IPS-20b (cell line): ENCODE data around the gene SNX3.

Source experiments
- H3K27ac ChIP-seq: one replicate; pipeline ENCODE4 v1.5.1; 2013; ENCODE audit warnings: low read length
- H3K27me3 ChIP-seq: 2 replicates; pipeline ENCODE4 v1.6.1; 2013; ENCODE audit warnings: mild to moderate bottlenecking, low read length, inconsistent platforms; ENCODE audit not compliant: insufficient read depth
- H3K36me3 ChIP-seq: 2 replicates; pipeline ENCODE4 v1.6.1; 2013; ENCODE audit warnings: low read depth, mild to moderate bottlenecking, inconsistent platforms, low read length, moderate library complexity; ENCODE audit not compliant: insufficient read depth
- H3K4me1 ChIP-seq: 2 replicates; pipeline ENCODE4 v1.6.1; 2013; ENCODE audit warnings: mild to moderate bottlenecking, control low read depth, inconsistent platforms, low read length, moderate library complexity; ENCODE audit not compliant: insufficient read depth
- H3K4me3 ChIP-seq: 2 replicates; pipeline ENCODE4 v1.5.1; 2013; ENCODE audit warnings: mild to moderate bottlenecking, low read length, inconsistent platforms
- H3K9ac ChIP-seq: 2 replicates; pipeline ENCODE4 v1.6.1; 2013; ENCODE audit warnings: low read depth, mild to moderate bottlenecking, inconsistent platforms, low read length, moderate library complexity
- H3K9me3 ChIP-seq: 2 replicates; pipeline ENCODE4 v1.6.1; 2013; ENCODE audit warnings: mild to moderate bottlenecking, low read depth, low read length, inconsistent platforms; ENCODE audit not compliant: insufficient read depth

Gene SNX3

GRCh38 chr6:108236791-108237190, 24.0 kb downstream of the SNX3 start:
- Histone ChIP-seq H3K9ac (no peak overlapping the region), H3K9me3 (no peaks in the 10 kb centered on the region), H3K27ac (no peak overlapping the region), H3K36me3 (no peaks in the 10 kb centered on the region), H3K4me3 (no peak overlapping the region), H3K27me3 (no peaks in the 10 kb centered on the region), H3K4me1 (peaks cover 8% of the 10 kb centered on the region; the same call in 1 of the 2 replicates)

GRCh38 chr6:108235127-108235526, 25.7 kb downstream of the SNX3 start:
- Histone ChIP-seq H3K9me3 (no peaks in the 10 kb centered on the region), H3K36me3 (no peaks in the 10 kb centered on the region), H3K4me1 (peaks cover 8% of the 10 kb centered on the region; the same call in 1 of the 2 replicates), H3K27me3 (no peaks in the 10 kb centered on the region), H3K27ac (no peak overlapping the region), H3K9ac (no peak overlapping the region), H3K4me3 (no peak overlapping the region)

GRCh38 chr6:108228416-108228815, 32.4 kb downstream of the SNX3 start:
- Histone ChIP-seq H3K9ac (no peak overlapping the region), H3K4me1 (peaks cover 22% of the 10 kb centered on the region; the same call in 1 of the 2 replicates), H3K9me3 (no peaks in the 10 kb centered on the region), H3K36me3 (no peaks in the 10 kb centered on the region), H3K27me3 (no peaks in the 10 kb centered on the region), H3K4me3 (no peak overlapping the region), H3K27ac (no peak overlapping the region)

- Histone ChIP-seq H3K36me3 (peaks cover 3% of the 10 kb centered on the region), H3K27ac (no peak overlapping the region), H3K9me3 (no peaks in the 10 kb centered on the region), H3K27me3 (no peaks in the 10 kb centered on the region), H3K4me3 (no peak overlapping the region), H3K4me1 (peaks cover 14% of the 10 kb centered on the region; the same call in 1 of the 2 replicates), H3K9ac (no peak overlapping the region)
Observed at GRCh38 chr6:108227290-108227689, 33.5 kb downstream of the SNX3 start.

- H3K36me3 ChIP-seq, result peaks cover 14% of the 10 kb centered on the region
- H3K4me1 ChIP-seq, result peaks cover 11% of the 10 kb centered on the region; the same call in 1 of the 2 replicates
- no peak overlapping the region for H3K9ac ChIP-seq
Observed at GRCh38 chr6:108222504-108222903, 38.3 kb downstream of the SNX3 start.

GRCh38 chr6:108222064-108222463, 38.8 kb downstream of the SNX3 start:
- H3K9ac ChIP-seq, result no peak overlapping the region
- no peak overlapping the region for H3K4me3 ChIP-seq
- peaks cover 8% of the 10 kb centered on the region; the same call in 1 of the 2 replicates for H3K4me1 ChIP-seq
- no peaks in the 10 kb centered on the region for H3K27me3 ChIP-seq
- H3K36me3 ChIP-seq, result peaks cover 14% of the 10 kb centered on the region
- no peak overlapping the region for H3K27ac ChIP-seq
- H3K9me3 ChIP-seq, result no peaks in the 10 kb centered on the region

More at GRCh38 chr6:108222504-108222903, 38.3 kb downstream of the SNX3 start:
- H3K4me3 ChIP-seq, result no peak overlapping the region
- H3K27ac ChIP-seq, result no peak overlapping the region
- no peaks in the 10 kb centered on the region for H3K27me3 ChIP-seq
- no peaks in the 10 kb centered on the region for H3K9me3 ChIP-seq

GRCh38 chr6:108211671-108212070, 49.2 kb downstream of the SNX3 start:
- H3K4me3 ChIP-seq, result no peak overlapping the region
- no peaks in the 10 kb centered on the region for H3K9me3 ChIP-seq
- H3K4me1 ChIP-seq, result no peaks in the 10 kb centered on the region
- no peak overlapping the region for H3K9ac ChIP-seq
- H3K36me3 ChIP-seq, result peaks cover 5% of the 10 kb centered on the region; the same call in 1 of the 2 replicates
- no peaks in the 10 kb centered on the region for H3K27me3 ChIP-seq
- H3K27ac ChIP-seq, result no peak overlapping the region

- no peak overlapping the region for H3K4me3 ChIP-seq
- no peak overlapping the region for H3K9ac ChIP-seq
- H3K27me3 ChIP-seq, result no peaks in the 10 kb centered on the region
- H3K9me3 ChIP-seq, result no peaks in the 10 kb centered on the region
- peaks cover 5% of the 10 kb centered on the region; the same call in 1 of the 2 replicates for H3K36me3 ChIP-seq
- no peak overlapping the region for H3K27ac ChIP-seq
- H3K4me1 ChIP-seq, result no peaks in the 10 kb centered on the region
Observed at GRCh38 chr6:108210556-108210955, 50.3 kb downstream of the SNX3 start.

- H3K9me3 ChIP-seq, result no peaks in the 10 kb centered on the region
- no peak overlapping the region for H3K9ac ChIP-seq
- H3K27me3 ChIP-seq, result no peaks in the 10 kb centered on the region
- peaks cover 5% of the 10 kb centered on the region; the same call in 1 of the 2 replicates for H3K36me3 ChIP-seq
- H3K27ac ChIP-seq, result no peak overlapping the region
- H3K4me1 ChIP-seq, result no peaks in the 10 kb centered on the region
- H3K4me3 ChIP-seq, result no peak overlapping the region
Observed at GRCh38 chr6:108209738-108210137, 51.1 kb downstream of the SNX3 start.

GRCh38 chr6:108207013-108207412, 53.8 kb downstream of the SNX3 start:
- Histone ChIP-seq H3K27me3 (no peaks in the 10 kb centered on the region), H3K9ac (no peak overlapping the region), H3K36me3 (no peaks in the 10 kb centered on the region)

GRCh38 chr6:108203189-108204112, 57.4 kb downstream of the SNX3 start:
- Histone ChIP-seq H3K9me3 (no peaks in the 10 kb centered on the region), H3K4me1 (no peaks in the 10 kb centered on the region), H3K27ac (no peak overlapping the region), H3K4me3 (no peak overlapping the region), H3K36me3 (no peaks in the 10 kb centered on the region), H3K9ac (no peak overlapping the region), H3K27me3 (no peaks in the 10 kb centered on the region)

More at GRCh38 chr6:108207013-108207412, 53.8 kb downstream of the SNX3 start:
- no peak overlapping the region for H3K4me3 ChIP-seq
- no peaks in the 10 kb centered on the region for H3K9me3 ChIP-seq
- H3K27ac ChIP-seq, result no peak overlapping the region
- no peaks in the 10 kb centered on the region for H3K4me1 ChIP-seq

GRCh38 chr6:108200631-108201030, 60.2 kb downstream of the SNX3 start:
- Histone ChIP-seq H3K36me3 (no peaks in the 10 kb centered on the region), H3K9me3 (no peaks in the 10 kb centered on the region)

More at GRCh38 chr6:108200631-108201030, 60.2 kb downstream of the SNX3 start:
- H3K27me3 ChIP-seq, result no peaks in the 10 kb centered on the region
- H3K27ac ChIP-seq, result no peak overlapping the region
- no peak overlapping the region for H3K9ac ChIP-seq
- H3K4me1 ChIP-seq, result no peaks in the 10 kb centered on the region
- no peak overlapping the region for H3K4me3 ChIP-seq
